Retinal pigment epithelial cell (primary cell): ENCODE results near the gene MCUB.

Experiments used
- DNase-seq: peaks from one replicate; pipeline ENCODE4 v3.0.0-alpha.2; 2010; ENCODE audit warnings: low read depth
- H3K4me3 ChIP-seq: 2 replicates; pipeline ENCODE4 v1.5.1; 2011; ENCODE audit warnings: mild to moderate bottlenecking, low read length, control low read depth, moderate library complexity
- CTCF ChIP-seq: conservative IDR thresholded peaks from 2 replicates; pipeline ENCODE4 v1.5.1; 2011; ENCODE audit warnings: low read depth, low read length, control low read depth, inconsistent platforms

The MCUB gene

GRCh38 chr4:109682875-109683274, 122.8 kb downstream of the MCUB start:
- no peak for DNase-seq
- H3K4me3 ChIP-seq, result no peak overlapping the region
- TF ChIP-seq CTCF, result no peak

GRCh38 chr4:109683621-109684253, 123.7 kb downstream of the MCUB start:
- DNase-seq, result no peak
- no peak for TF ChIP-seq CTCF
- no peak overlapping the region for H3K4me3 ChIP-seq

GRCh38 chr4:109684727-109685126, 124.7 kb downstream of the MCUB start:
- no peak overlapping the region for H3K4me3 ChIP-seq
- DNase-seq, result no peak
- TF ChIP-seq CTCF, result no peak

- no peak for TF ChIP-seq CTCF
- DNase-seq, result no peak
- H3K4me3 ChIP-seq, result no peak overlapping the region
Observed at GRCh38 chr4:109690690-109691410, 130.8 kb downstream of the MCUB start.

- no peak for DNase-seq
- no peak for TF ChIP-seq CTCF
- no peak overlapping the region for H3K4me3 ChIP-seq
Observed at GRCh38 chr4:109691411-109691920, 131.4 kb downstream of the MCUB start.

GRCh38 chr4:109698656-109699055, 138.6 kb downstream of the MCUB start:
- no peak overlapping the region for H3K4me3 ChIP-seq
- no peak for TF ChIP-seq CTCF
- DNase-seq, result no peak
